ENCODE data around the gene ALPP.
"Not testable (repeated sequence)": the region's sequence is repeated elsewhere in the genome, so short reads cannot be mapped to it uniquely, and the experiment has no call there.

Gene ALPP

GRCh38 chr2:232420463-232421188, 42.1 kb downstream of the ALPP start:
- no peak for TF ChIP-seq CTCF (IDR thresholded peaks at IDR 0.05)
- Histone ChIP-seq H3K36me3 (no peaks in the 10 kb centered on the region), H3K27ac (no peak overlapping the region), H3K4me1 (peaks cover 0 to 28% (median 25%) of the 10 kb centered on the region in 4 donors), H3K27me3 (peaks cover 0 to 68% of the 10 kb centered on the region in 2 donors), H3K9me3 (peaks cover 0 to 3% (median 0%) of the 10 kb centered on the region in 3 donors), H3K4me3 (peak overlapping the region in 1 of 2 donors; percentile 1)
- intact Hi-C loops (cut with DNase I; ENCODE audit: low total_unique reads) = no loop called here
- DNase-seq = no peak

- Histone ChIP-seq H3K36me3 (no peaks in the 10 kb centered on the region), H3K9me3 (peaks cover 0 to 3% (median 0%) of the 10 kb centered on the region in 3 donors), H3K4me3 (no peak overlapping the region), H3K27me3 (peaks cover 0 to 62% of the 10 kb centered on the region in 2 donors), H3K27ac (no peak overlapping the region), H3K4me1 (peaks cover 0 to 28% (median 25%) of the 10 kb centered on the region in 4 donors)
- no peak for DNase-seq
- no peak for TF ChIP-seq CTCF (IDR thresholded peaks at IDR 0.05)
- intact Hi-C loops (cut with DNase I; ENCODE audit: low total_unique reads) = no loop called here
Measured at GRCh38 chr2:232421189-232421785, 42.7 kb downstream of the ALPP start.

GRCh38 chr2:232422051-232422450, 43.5 kb downstream of the ALPP start:
- no peak overlapping the region for H3K27ac ChIP-seq
- intact Hi-C loops (cut with DNase I; ENCODE audit: low total_unique reads) = no loop called here
- peaks cover 0 to 54% of the 10 kb centered on the region in 2 donors for H3K27me3 ChIP-seq
- H3K9me3 ChIP-seq = peaks cover 0 to 3% (median 0%) of the 10 kb centered on the region in 3 donors
- no peak for DNase-seq
- no peaks in the 10 kb centered on the region for H3K36me3 ChIP-seq
- peaks cover 0 to 28% (median 25%) of the 10 kb centered on the region in 4 donors for H3K4me1 ChIP-seq
- no peak overlapping the region for H3K4me3 ChIP-seq
- no peak for TF ChIP-seq CTCF (IDR thresholded peaks at IDR 0.05)

- H3K27me3 ChIP-seq = peaks cover 0 to 54% of the 10 kb centered on the region in 2 donors
- H3K27ac ChIP-seq; H3K4me3 ChIP-seq; H3K36me3 ChIP-seq; DNase-seq; H3K9me3 ChIP-seq; intact Hi-C loops (cut with DNase I; ENCODE audit: low total_unique reads): not testable (repeated sequence)
- peaks cover 0 to 28% (median 25%) of the 10 kb centered on the region in 4 donors for H3K4me1 ChIP-seq
Measured at GRCh38 chr2:232422996-232423395, 44.4 kb downstream of the ALPP start.

GRCh38 chr2:232423407-232423806, 44.9 kb downstream of the ALPP start:
- H3K9me3 ChIP-seq; H3K27ac ChIP-seq; H3K36me3 ChIP-seq; intact Hi-C loops (cut with DNase I; ENCODE audit: low total_unique reads); H3K4me3 ChIP-seq: not testable (repeated sequence)
- peaks cover 0 to 54% of the 10 kb centered on the region in 2 donors for H3K27me3 ChIP-seq
- H3K4me1 ChIP-seq = peaks cover 0 to 26% (median 24%) of the 10 kb centered on the region in 4 donors
- peak in 1 of 2 donors; percentile 2 for DNase-seq

GRCh38 chr2:232431705-232432590, 53.4 kb downstream of the ALPP start:
- no peak overlapping the region for H3K27ac ChIP-seq
- no peak overlapping the region for H3K4me3 ChIP-seq
- H3K4me1 ChIP-seq = no peaks in the 10 kb centered on the region
- no peaks in the 10 kb centered on the region for H3K9me3 ChIP-seq
- DNase-seq = peak in 1 of 2 donors; percentile 60
- no peak for TF ChIP-seq CTCF (IDR thresholded peaks at IDR 0.05)
- no peaks in the 10 kb centered on the region for H3K36me3 ChIP-seq
- intact Hi-C loops (cut with DNase I; ENCODE audit: low total_unique reads) = no loop called here
- peaks cover 0 to 23% of the 10 kb centered on the region in 2 donors for H3K27me3 ChIP-seq

Measured in tibial artery (tissue), 4 donors.